Karpas-422 (cell line): ENCODE measurements around the gene DDX43. TPM values are rescaled to one million over a fixed set of nuclear protein-coding genes. Genes with fewer than 3 reads are reported as not detected.

Experiments
- DNase-seq: peaks from one replicate; pipeline ENCODE4 v3.0.0-alpha.2; 2015
- H2AFZ ChIP-seq: fragments of 200-600 bp; sonication (generic); 2 replicates; pipeline ENCODE4 v1.6.1; 2014; ENCODE audit warnings: antibody characterized with exemption, low read length, mixed read lengths
- H3K27ac ChIP-seq: fragments of 200-600 bp; sonication (generic); 2 replicates; pipeline ENCODE4 v1.5.1; 2014; ENCODE audit warnings: mild to moderate bottlenecking, low read length, moderate library complexity
- H3K27me3 ChIP-seq: fragments of 200-600 bp; sonication (generic); 2 replicates; pipeline ENCODE4 v1.6.1; 2014; ENCODE audit warnings: low read length, mixed read lengths
- H3K36me3 ChIP-seq: fragments of 200-600 bp; sonication (generic); 2 replicates; pipeline ENCODE4 v1.6.1; 2014; ENCODE audit warnings: low read length, mixed read lengths; ENCODE audit not compliant: insufficient read depth
- H3K4me1 ChIP-seq: fragments of 200-600 bp; sonication (generic); 2 replicates; pipeline ENCODE4 v1.6.1; 2014; ENCODE audit warnings: mild to moderate bottlenecking, low read length, mixed read lengths
- H3K4me2 ChIP-seq: fragments of 200-600 bp; sonication (generic); 2 replicates; pipeline ENCODE4 v1.6.1; 2014; ENCODE audit warnings: low read length, low read depth, mild to moderate bottlenecking; ENCODE audit not compliant: poor library complexity, severe bottlenecking
- H3K4me3 ChIP-seq: fragments of 200-600 bp; sonication (generic); 2 replicates; pipeline ENCODE4 v1.5.1; 2014; ENCODE audit warnings: mild to moderate bottlenecking, antibody characterized with exemption, low read length, mixed read lengths
- H3K79me2 ChIP-seq: fragments of 200-600 bp; sonication (generic); 2 replicates; pipeline ENCODE4 v1.6.1; 2014; ENCODE audit warnings: mild to moderate bottlenecking, low read length, mixed read lengths
- H3K9ac ChIP-seq: fragments of 200-600 bp; sonication (generic); 2 replicates; pipeline ENCODE4 v1.6.0; 2014; ENCODE audit warnings: low read length
- H3K9me2 ChIP-seq: fragments of 200-600 bp; sonication (generic), shearing (Covaris generic); replicated peaks from 2 replicates; pipeline ENCODE4 v1.6.0; 2014; ENCODE audit warnings: mild to moderate bottlenecking, low read length, moderate library complexity; ENCODE audit not compliant: insufficient read depth
- H3K9me3 ChIP-seq: fragments of 300-700, 200-600 bp; sonication (generic); 2 replicates; pipeline ENCODE4 v1.6.1; 2014; ENCODE audit warnings: low read length, mixed read lengths
- H4K20me1 ChIP-seq: fragments of 200-600 bp; sonication (generic); 2 replicates; pipeline ENCODE4 v1.6.1; 2014; ENCODE audit warnings: mild to moderate bottlenecking, antibody characterized with exemption, low read length, low read depth; ENCODE audit not compliant: insufficient read depth
- total RNA-seq: library from RNA; depleted of rRNA; stranded (reverse); fragments of >200 nt; shearing (Covaris generic); gene quantifications from 2 replicates; pipeline ENCODE4 v1.2.3, GENCODE V29; 2014; ENCODE audit warnings: low replicate concordance; rRNA removed

Gene DDX43
- total RNA-seq: not detected in 2 replicates

DNA sequence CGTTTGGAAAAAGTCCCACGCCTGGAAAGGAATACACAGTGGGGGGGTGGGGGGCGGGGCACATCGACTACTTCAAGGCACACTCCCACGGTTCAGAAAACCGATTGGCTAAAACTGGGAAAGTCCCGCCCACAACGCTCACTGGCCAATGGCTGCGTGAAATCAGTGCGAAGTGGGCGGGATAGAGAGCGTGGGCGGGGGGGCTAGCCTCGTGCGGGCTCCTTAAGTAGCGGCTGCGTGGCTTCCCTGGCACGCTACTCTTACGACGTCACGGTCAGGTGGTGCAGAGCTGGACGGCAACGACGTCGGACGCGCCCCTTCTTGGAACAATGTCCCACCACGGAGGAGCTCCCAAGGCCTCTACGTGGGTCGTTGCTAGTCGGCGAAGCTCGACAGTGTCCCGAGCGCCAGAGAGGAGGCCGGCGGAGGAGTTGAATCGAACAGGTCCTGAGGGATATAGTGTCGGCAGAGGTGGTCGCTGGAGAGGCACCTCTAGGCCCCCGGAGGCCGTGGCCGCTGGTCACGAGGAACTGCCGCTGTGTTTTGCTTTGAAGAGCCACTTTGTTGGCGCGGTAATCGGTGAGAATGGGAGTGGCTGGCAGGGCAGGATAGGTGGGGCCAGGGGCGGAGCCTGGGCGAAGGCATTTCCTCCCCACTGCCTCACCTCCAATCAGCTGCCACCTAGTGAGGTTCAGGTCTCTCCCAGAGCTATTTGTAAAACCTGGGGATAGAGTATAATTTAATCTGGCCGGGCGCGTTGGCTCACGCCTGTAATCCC is at the start of gene DDX43:
Gene DDX43 (plus strand): TSS at position 252 of the 778 bp plus-strand sequence. CDS start 78 bp downstream, at position 330.
- Histone ChIP-seq H3K27ac (no peak within 1 kb of the TSS), H3K4me3 (no peak within 1 kb of the TSS), H3K36me3 (no peaks in the 10 kb centered on the region), H3K9me2 (no peaks in the 10 kb centered on the region), H3K9me3 (no peaks in the 10 kb centered on the region), H3K79me2 (no peaks in the 10 kb centered on the region), H4K20me1 (no peaks in the 10 kb centered on the region), H2AFZ (no peak within 1 kb of the TSS), H3K9ac (no peak within 1 kb of the TSS), H3K27me3 (no peaks in the 10 kb centered on the region), H3K4me2 (no peak within 1 kb of the TSS), H3K4me1 (no peaks in the 10 kb centered on the region)
- DNase-seq: no peak

DNA sequence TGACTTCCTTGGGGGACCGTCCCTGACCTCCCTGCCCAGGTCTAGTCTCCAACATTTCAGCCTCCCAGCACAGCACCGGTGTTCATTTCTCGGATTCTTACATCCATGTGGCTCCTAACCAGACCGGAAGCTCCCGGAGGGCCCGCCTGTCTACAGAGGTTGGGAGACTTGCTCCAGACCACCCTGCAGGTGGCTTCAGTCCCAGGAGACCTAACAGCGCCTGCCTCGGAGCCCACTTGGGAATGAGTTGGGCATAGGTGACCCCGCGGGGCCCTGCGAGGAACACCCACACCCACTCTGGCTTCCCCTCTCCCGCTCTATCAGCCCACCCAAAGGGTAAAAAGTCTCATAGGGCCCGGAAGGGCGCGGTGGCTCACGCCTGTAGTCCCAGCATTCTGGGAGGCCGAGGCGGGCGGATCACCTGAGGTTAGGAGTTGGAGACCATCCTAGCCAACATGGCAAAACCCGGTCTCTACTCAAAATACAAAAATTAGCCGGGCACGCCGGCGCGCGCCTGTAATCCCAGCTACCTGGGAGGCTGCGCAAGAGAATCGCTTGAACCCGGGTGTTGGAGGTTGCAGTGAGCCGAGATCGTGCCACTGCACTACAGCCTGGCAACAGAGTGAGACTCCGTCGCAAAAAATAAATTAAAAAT is 46.0 kb upstream of the DDX43 start:
- Histone ChIP-seq H2AFZ (no peak overlapping the region), H3K9ac (no peak overlapping the region), H3K79me2 (no peaks in the 10 kb centered on the region), H3K27ac (no peak overlapping the region), H3K9me3 (no peaks in the 10 kb centered on the region), H4K20me1 (no peaks in the 10 kb centered on the region), H3K36me3 (no peaks in the 10 kb centered on the region), H3K4me1 (no peaks in the 10 kb centered on the region), H3K4me3 (no peak overlapping the region), H3K4me2 (no peak overlapping the region), H3K9me2 (no peaks in the 10 kb centered on the region), H3K27me3 (no peaks in the 10 kb centered on the region)
- DNase-seq: no peak

DNA sequence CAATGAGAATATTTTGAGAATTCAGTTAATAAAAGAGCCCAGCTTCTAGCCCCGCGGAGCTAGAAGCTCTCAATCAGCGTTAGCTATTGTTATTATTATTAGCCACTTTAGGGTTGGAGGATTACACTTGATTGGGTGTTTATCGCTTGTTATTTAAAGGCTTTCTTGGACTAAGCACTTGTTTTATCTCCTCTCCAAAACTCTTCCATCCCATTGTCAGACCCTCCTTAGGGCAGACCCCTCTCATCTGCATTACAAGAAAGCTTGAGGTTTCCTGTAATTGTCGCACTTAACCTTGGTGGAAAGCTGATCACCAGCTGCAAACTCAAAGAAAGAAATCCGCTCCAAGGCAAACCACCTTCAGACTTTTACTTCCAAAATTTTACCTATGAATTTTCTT is 45.3 kb upstream of the DDX43 start:
- no peaks in the 10 kb centered on the region for H4K20me1 ChIP-seq
- no peaks in the 10 kb centered on the region for H3K27me3 ChIP-seq
- no peaks in the 10 kb centered on the region for H3K9me2 ChIP-seq
- H3K79me2 ChIP-seq: no peaks in the 10 kb centered on the region
- no peak overlapping the region for H3K9ac ChIP-seq
- H3K4me1 ChIP-seq: no peaks in the 10 kb centered on the region
- no peak for DNase-seq
- H3K4me2 ChIP-seq: no peak overlapping the region
- H2AFZ ChIP-seq: no peak overlapping the region
- H3K9me3 ChIP-seq: no peaks in the 10 kb centered on the region
- no peak overlapping the region for H3K4me3 ChIP-seq
- no peaks in the 10 kb centered on the region for H3K36me3 ChIP-seq
- no peak overlapping the region for H3K27ac ChIP-seq

DNA sequence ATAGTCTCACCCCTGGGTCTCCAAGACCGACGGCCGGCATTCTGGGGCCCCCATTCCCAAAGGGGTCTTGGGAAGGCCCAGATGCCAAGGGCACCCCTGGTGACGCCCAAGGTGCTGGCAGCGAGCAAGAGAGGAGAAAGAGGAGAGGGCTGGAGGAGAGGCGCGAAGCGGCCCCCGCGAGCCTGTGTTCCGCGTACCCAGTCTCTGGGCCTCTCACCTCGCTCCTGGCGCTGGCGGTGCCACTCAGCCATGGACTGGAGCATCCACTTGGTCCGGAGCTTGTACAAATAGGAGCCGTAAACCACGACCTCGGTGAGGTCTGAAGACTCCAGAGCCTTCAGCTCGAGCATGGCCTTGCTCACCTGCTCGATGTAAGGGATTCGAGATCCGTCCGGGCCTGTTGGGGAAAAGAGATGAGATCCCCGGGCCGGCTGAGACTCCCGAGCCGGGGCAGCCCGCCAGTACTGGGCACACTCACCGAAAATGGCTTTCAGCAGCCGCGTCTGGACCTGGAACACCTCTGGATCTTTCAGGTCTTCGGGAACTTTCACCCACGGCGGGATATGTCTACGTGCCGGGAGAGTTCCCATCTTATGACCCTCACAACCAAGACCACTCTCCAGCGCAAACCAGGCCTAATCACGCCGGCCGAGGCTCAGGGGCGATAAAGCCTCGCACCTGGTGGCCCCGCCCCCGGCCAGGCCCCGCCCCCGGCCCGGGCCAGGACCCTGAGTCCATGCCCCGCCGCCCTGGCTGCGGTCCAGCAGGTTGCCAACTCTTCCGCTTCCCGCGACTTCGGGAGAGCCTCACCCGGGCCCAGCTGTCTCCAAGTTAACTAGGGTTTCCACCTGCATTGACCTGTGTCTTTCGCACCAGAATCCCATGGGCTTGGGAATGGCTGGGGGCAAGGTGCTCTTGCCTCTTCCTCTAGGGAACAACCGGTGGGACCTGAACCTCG is 40.7 kb upstream of the DDX43 start, which contains the start of gene DPPA5:
Gene DPPA5 (minus strand): TSS at position 641 of the 958 bp plus-strand sequence. CDS start 51 bp downstream, at position 590.
- H2AFZ ChIP-seq: no peak within 1 kb of the TSS
- no peaks in the 10 kb centered on the region for H3K9me3 ChIP-seq
- no peak within 1 kb of the TSS for H3K27ac ChIP-seq
- no peaks in the 10 kb centered on the region for H4K20me1 ChIP-seq
- H3K27me3 ChIP-seq: no peaks in the 10 kb centered on the region
- no peaks in the 10 kb centered on the region for H3K9me2 ChIP-seq
- no peak within 1 kb of the TSS for H3K4me2 ChIP-seq
- no peak for DNase-seq
- H3K36me3 ChIP-seq: no peaks in the 10 kb centered on the region
- no peak within 1 kb of the TSS for H3K9ac ChIP-seq
- no peak within 1 kb of the TSS for H3K4me3 ChIP-seq
- H3K79me2 ChIP-seq: no peaks in the 10 kb centered on the region
- H3K4me1 ChIP-seq: no peaks in the 10 kb centered on the region

DNA sequence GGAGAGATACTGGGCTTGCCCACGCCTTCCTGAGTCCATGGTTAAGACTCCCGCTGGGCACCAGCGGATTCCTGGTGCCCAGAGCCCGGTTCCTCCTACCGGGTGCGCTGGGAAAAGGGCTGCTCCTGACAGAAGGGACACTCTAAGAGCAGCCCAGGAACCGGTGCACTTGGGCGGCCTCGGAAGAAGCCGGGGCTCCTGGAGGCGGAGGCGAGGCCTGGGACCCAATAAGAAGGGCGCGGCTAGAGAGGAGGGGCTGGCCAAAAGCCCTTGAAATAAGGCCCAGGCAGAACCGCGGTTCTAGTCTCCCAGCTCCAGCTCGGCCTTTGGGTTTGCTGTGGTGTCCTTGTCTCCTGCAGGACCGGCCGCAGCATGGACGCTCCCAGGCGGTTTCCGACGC is 32.3 kb upstream of the DDX43 start, which contains the start of gene KHDC3L:
Gene KHDC3L (plus strand): TSS at position 301 of the 400 bp plus-strand sequence. CDS start 72 bp downstream, at position 373.
- Histone ChIP-seq H3K79me2 (no peaks in the 10 kb centered on the region), H3K4me1 (no peaks in the 10 kb centered on the region), H3K27me3 (no peaks in the 10 kb centered on the region), H3K9me2 (no peaks in the 10 kb centered on the region), H3K4me2 (no peak within 1 kb of the TSS), H3K36me3 (no peaks in the 10 kb centered on the region), H4K20me1 (no peaks in the 10 kb centered on the region), H3K27ac (no peak within 1 kb of the TSS), H3K4me3 (no peak within 1 kb of the TSS), H3K9me3 (no peaks in the 10 kb centered on the region), H3K9ac (no peak within 1 kb of the TSS), H2AFZ (no peak within 1 kb of the TSS)
- no peak for DNase-seq

DNA sequence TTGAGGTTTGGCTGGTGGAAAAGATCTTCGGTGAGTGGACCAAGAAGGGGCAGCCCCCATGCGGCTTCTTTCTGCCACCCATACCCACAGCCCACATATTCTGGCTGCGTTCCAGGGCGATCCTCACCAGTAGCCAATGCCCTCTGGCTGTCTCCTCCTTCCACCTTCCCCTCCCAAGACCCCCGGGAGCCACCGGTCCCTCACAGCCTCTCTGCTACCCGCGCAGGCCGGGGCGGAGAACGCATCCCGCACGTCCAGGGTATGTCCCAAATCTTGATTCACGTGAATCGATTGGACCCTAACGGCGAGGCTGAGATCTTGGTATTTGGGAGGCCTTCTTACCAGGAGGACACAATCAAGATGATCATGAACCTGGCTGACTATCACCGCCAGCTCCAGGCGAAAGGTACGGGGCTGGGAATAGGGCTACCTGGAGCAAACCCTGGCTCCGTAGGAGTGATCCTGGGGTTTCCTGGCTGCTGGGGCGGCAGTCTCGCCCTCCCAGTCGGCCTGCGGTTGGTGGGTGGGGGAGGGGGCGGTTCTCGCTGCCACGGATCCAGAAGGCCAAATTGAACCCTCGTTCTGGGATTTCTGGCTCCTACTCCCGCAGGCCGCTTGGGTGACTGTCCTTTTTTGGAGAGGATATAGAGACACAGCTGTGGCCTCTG is 31.6 kb upstream of the DDX43 start:
- no peak overlapping the region for H2AFZ ChIP-seq

DNA sequence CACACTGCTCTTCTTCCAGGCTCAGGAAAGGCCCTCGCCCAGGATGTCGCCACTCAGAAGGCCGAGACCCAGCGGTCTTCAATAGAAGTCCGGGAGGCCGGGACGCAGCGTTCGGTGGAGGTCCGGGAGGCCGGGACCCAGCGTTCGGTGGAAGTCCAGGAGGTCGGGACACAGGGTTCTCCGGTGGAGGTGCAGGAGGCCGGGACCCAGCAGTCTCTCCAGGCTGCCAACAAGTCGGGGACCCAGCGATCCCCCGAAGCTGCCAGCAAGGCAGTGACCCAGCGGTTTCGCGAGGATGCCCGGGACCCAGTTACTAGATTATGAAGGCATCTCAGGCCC is 31.1 kb upstream of the DDX43 start:
- no peak overlapping the region for H3K4me3 ChIP-seq
- H3K36me3 ChIP-seq: no peaks in the 10 kb centered on the region
- H4K20me1 ChIP-seq: no peaks in the 10 kb centered on the region
- H3K4me1 ChIP-seq: no peaks in the 10 kb centered on the region
- H3K79me2 ChIP-seq: no peaks in the 10 kb centered on the region
- H3K9me2 ChIP-seq: no peaks in the 10 kb centered on the region
- no peaks in the 10 kb centered on the region for H3K27me3 ChIP-seq
- H3K27ac ChIP-seq: no peak overlapping the region
- no peak overlapping the region for H3K9ac ChIP-seq
- H3K4me2 ChIP-seq: no peak overlapping the region
- no peak overlapping the region for H2AFZ ChIP-seq
- no peak for DNase-seq
- H3K9me3 ChIP-seq: no peaks in the 10 kb centered on the region

More for the DNA sequence above, 31.6 kb upstream of the DDX43 start:
- Histone ChIP-seq H3K9me3 (no peaks in the 10 kb centered on the region), H3K9me2 (no peaks in the 10 kb centered on the region), H3K4me3 (no peak overlapping the region), H3K36me3 (no peaks in the 10 kb centered on the region), H3K4me2 (no peak overlapping the region), H3K9ac (no peak overlapping the region), H3K27ac (no peak overlapping the region), H3K4me1 (no peaks in the 10 kb centered on the region), H3K27me3 (no peaks in the 10 kb centered on the region), H3K79me2 (no peaks in the 10 kb centered on the region), H4K20me1 (no peaks in the 10 kb centered on the region)
- no peak for DNase-seq
